CD4-positive, alpha-beta T cell treated with Interleukin-6 at 100 ng/mL for 8 hours (primary cell): ENCODE results near the gene NMT2.
A peak's percentile ranks its signal among the peaks of the same experiment; 100 is the strongest.

Experiments used
- DNase-seq: peaks from one replicate; pipeline ENCODE4 v3.0.0-alpha.2; 2020; ENCODE audit warnings: mixed read lengths, low spot score

NMT2 gene

GRCh38 chr10:15141136-15142054 lies 27.1 kb downstream of the NMT2 start:
- no peak for DNase-seq

- no peak for DNase-seq
Observed at GRCh38 chr10:15140698-15141097, 27.8 kb downstream of the NMT2 start.

GRCh38 chr10:15137636-15138035 lies 30.9 kb downstream of the NMT2 start:
- DNase-seq = no peak

- DNase-seq = no peak
Observed at GRCh38 chr10:15137036-15137359, 31.5 kb downstream of the NMT2 start.

- no peak for DNase-seq
Observed at GRCh38 chr10:15136129-15137035, 32.1 kb downstream of the NMT2 start.

DNA sequence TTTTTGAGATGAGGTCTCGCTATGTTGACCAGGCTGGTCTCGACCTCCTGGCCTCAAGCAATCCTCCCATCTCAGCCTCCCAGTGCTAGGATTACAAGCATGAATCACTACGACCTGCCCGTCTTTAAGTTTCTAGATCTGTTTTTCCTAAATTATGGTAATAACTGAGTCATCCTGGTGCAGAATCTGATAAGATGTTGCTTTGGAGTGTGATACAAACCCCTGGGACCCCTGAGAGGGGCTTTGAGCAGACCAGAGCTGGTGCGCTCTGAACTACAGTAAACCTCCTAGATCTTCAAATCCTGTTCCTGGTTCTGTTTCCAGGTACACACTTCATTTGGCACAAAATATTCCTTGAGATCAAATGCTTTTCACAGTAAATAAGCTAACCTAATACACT lies 37.2 kb downstream of the NMT2 start:
- DNase-seq = no peak

GRCh38 chr10:15124908-15125307 lies 43.6 kb downstream of the NMT2 start:
- DNase-seq = no peak

DNA sequence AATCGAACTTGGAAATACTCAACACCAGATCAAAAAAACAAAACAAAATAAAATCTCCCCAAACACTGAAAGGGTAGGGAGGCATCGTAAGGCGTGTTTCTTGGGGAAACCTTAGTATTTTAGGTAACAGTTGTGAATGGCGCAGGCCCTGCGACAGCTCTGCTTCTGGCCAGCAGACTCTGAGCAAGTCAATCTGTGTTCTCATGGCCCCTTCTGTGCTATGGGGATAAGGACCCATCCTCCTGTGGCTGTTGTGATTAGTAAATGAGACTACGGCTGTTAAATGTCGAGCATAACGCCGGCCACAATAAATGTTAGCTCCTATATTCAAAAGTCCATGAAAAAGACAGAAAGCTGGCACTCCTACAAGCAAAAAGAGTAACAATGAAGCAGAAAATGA lies 44.3 kb downstream of the NMT2 start:
- DNase-seq = no peak

GRCh38 chr10:15123749-15124184 lies 44.7 kb downstream of the NMT2 start:
- DNase-seq = no peak

GRCh38 chr10:15122477-15123030 lies 45.9 kb downstream of the NMT2 start:
- DNase-seq = no peak

DNA sequence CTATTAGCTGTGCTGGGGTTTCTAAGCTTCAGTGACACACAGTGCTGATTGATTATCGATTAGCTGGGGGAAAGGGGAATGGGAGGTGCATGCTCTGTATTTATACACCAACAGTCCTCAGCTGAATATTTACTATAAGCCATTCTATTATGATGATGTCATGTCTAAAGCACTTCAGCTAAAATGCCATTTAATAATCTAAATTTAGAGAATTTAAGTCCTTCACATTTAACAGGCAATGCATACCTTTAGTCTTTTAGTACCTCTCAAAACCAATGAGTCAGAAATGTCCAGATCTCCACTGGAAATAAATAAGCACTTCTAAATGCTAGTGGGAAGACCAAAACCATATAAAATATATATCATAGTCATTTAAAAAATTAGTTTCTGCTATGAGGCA lies 46.8 kb downstream of the NMT2 start:
- no peak for DNase-seq

DNA sequence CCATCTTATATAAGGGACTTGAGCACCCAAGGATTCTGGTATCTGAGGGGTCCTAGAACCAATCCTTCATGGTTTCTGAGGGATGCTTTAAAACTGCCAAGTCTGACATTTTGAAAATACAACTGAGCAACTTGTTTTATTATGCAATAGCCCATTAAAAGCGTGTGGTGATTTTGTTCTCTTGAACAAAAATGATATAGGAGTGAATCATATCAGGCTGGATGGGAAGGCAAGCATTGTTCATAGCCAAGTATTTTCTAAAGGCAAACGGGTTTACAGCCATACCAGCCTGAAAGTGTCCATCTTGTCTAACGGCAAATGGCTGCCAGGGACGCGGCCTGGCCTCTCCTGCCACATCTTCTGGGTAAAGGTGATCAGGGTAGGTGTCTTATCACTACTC lies 48.0 kb downstream of the NMT2 start:
- no peak for DNase-seq

GRCh38 chr10:15118615-15119014 lies 49.9 kb downstream of the NMT2 start:
- DNase-seq = no peak

- DNase-seq = no peak
Observed at GRCh38 chr10:15116225-15116624, 52.3 kb downstream of the NMT2 start.

GRCh38 chr10:15113766-15114165 lies 54.7 kb downstream of the NMT2 start:
- no peak for DNase-seq

- no peak for DNase-seq
Observed at GRCh38 chr10:15112657-15113056, 55.8 kb downstream of the NMT2 start.

DNA sequence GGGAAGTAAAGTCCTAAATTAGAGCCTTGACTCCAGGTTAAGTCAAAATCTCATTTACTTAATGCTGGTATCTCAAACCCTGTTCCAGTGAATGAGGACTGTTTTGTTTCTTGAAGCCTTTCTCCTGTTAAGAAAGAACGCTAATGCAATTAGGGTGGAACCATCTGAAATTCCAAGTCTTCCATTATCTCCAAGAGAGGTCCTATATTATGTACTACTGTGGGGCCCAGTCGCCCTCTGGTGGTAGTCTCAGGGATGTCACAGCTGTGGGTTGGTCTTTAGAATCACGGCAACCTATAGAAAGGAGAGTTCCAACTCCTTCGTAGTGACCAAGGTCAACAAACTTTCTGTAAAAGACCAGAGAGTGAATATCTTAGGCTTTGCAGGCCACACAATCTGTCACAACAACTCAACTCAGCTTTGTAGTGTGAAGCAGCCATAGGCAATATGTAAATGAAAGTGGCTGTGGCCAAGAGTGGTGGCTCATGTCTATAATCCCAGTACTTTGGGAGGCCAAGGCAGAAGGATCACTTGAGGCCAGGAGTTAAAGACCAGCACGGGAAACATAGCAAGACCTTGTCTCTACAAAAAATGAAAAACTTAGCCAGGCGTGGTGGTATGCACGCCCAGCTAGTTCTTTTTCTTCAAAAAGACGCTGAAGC lies 62.0 kb downstream of the NMT2 start:
- peak; percentile 63 for DNase-seq

DNA sequence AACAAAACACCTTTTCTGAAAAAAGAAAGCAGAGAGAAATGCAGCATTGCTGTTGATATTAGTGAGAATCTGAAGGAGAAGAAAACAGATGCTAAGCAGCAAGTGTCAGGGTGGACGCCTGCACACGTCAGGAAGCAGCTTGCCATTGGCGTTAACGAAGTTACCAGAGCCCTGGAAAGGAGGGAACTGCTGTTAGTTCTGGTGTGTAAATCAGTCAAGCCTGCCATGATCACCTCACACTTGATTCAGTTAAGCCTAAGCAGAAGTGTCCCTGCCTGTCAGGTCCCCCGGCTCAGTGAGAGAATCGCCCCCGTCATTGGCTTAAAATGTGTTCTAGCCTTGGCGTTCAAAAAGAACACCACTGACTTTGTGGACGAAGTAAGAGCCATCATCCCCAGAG lies 65.0 kb downstream of the NMT2 start:
- no peak for DNase-seq

DNA sequence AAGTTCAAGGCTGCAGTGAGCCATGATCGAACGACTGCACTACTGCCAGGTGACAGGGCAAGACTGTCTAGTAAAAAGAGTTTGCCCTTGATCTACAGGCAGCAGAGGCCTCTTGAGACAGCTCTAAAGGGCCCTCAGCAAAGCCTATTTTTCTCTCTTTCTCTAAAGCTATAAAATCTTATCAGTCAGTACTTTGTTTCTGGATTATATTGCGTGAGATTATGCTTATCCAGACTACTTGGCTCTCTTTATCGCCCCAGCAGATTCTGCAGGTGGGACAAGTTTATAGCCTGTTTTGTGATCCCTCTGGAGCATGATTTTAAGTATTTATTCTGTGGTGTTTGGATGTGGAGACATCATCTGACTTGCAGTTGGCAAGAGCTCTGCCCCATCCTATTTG lies 68.6 kb downstream of the NMT2 start:
- no peak for DNase-seq

DNA sequence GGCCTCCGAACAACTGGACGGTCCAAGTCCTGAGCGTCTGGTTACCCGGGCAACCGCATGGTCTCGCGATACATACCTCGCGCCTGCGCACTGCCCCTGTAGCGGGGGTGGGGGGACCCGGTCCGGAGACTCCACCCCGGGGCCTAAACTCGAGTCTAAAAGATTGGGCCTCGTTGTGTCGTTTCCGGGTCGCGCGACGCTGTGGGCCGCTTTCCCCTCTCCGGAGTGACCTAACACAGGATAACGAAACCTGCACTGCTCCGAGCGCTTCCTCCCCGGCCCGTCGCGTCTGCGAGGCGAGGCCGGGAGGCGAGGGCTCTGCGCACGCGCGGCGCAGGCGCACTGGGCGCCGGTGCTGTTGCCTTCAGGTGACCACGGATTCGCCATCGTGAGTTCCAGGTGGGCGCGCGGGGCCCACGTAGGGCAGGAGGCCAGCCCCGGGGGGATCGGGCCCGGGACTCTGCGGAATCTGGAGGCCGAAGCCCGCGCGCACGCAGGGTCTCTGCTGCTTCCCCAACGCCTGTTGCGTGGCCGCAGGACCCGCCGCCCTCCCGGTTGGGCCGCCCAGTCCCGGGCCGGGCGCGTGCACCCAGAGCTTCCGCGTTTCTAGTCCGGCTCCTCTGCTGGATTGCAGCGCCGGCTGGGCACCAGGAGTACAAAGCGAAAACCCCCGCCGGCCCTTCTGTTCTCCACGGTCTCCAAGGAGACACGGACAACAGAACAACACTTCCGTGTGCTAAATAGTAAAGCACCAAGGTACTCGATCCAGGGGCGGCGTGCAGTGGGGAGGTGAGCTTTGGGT lies 71.3 kb downstream of the NMT2 start, which contains the start of gene RPP38:
RPP38 (plus strand) TSS at position 345 of the 802 bp plus-strand sequence. CDS start 5,960 bp downstream, outside the sequence.
- DNase-seq = peak; percentile 91

GRCh38 chr10:15096661-15097010 lies 71.9 kb downstream of the NMT2 start:
- no peak for DNase-seq
